ENCODE measurements around the gene SLC23A1.

DNA sequence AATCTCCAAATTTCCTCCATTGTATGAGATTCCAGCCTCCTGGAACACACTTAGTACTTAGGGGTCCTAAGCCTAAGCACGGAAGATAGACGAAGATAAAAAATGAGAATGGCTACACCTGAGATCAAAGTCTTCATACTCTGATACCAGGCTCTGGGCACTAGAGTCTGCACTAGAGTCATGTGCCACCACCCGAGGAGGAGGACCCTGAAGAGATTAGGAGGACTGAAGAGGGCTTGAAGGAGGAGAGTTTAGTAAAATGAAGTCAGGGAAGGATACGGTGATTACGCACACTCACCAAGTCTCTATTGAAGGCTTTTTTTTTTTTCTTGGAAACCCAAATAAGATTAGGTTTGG lies 21.4 kb upstream of the SLC23A1 start:
- TF ChIP-seq, protein P1, sequence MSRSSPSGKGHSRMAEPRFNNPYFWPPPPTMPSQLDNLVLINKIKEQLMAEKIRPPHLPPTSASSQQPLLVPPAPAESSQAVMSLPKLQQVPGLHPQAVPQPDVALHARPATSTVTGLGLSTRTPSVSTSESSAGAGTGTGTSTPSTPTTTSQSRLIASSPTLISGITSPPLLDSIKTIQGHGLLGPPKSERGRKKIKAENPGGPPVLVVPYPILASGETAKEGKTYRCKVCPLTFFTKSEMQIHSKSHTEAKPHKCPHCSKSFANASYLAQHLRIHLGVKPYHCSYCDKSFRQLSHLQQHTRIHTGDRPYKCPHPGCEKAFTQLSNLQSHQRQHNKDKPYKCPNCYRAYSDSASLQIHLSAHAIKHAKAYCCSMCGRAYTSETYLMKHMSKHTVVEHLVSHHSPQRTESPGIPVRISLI (CRISPR knock-in tag; IDR thresholded peaks at IDR 0.05; ENCODE audit: borderline replicate concordance), result no peak
- TF ChIP-seq EP300 (IDR thresholded peaks at IDR 0.05; ENCODE audit: low read depth in 2 of 2, low read length in 2 of 2), result no peak
- TF ChIP-seq EP300 (CRISPR knock-in tag; IDR thresholded peaks at IDR 0.05; ENCODE audit: borderline replicate concordance), result no peak
- TF ChIP-seq ZNF274 (CRISPR knock-in tag; IDR thresholded peaks at IDR 0.05), result no peak
- TF ChIP-seq JUND (CRISPR knock-in tag; IDR thresholded peaks at IDR 0.05), result no peak
- no peak for TF ChIP-seq CBFB (CRISPR knock-in tag; IDR thresholded peaks at IDR 0.05)
- no peak for TF ChIP-seq CBX5 (CRISPR knock-in tag; IDR thresholded peaks at IDR 0.05; ENCODE audit: borderline replicate concordance)
- TF ChIP-seq, protein P2, sequence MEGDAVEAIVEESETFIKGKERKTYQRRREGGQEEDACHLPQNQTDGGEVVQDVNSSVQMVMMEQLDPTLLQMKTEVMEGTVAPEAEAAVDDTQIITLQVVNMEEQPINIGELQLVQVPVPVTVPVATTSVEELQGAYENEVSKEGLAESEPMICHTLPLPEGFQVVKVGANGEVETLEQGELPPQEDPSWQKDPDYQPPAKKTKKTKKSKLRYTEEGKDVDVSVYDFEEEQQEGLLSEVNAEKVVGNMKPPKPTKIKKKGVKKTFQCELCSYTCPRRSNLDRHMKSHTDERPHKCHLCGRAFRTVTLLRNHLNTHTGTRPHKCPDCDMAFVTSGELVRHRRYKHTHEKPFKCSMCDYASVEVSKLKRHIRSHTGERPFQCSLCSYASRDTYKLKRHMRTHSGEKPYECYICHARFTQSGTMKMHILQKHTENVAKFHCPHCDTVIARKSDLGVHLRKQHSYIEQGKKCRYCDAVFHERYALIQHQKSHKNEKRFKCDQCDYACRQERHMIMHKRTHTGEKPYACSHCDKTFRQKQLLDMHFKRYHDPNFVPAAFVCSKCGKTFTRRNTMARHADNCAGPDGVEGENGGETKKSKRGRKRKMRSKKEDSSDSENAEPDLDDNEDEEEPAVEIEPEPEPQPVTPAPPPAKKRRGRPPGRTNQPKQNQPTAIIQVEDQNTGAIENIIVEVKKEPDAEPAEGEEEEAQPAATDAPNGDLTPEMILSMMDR (CRISPR knock-in tag; IDR thresholded peaks at IDR 0.05), result no peak
- TF ChIP-seq, protein P3, sequence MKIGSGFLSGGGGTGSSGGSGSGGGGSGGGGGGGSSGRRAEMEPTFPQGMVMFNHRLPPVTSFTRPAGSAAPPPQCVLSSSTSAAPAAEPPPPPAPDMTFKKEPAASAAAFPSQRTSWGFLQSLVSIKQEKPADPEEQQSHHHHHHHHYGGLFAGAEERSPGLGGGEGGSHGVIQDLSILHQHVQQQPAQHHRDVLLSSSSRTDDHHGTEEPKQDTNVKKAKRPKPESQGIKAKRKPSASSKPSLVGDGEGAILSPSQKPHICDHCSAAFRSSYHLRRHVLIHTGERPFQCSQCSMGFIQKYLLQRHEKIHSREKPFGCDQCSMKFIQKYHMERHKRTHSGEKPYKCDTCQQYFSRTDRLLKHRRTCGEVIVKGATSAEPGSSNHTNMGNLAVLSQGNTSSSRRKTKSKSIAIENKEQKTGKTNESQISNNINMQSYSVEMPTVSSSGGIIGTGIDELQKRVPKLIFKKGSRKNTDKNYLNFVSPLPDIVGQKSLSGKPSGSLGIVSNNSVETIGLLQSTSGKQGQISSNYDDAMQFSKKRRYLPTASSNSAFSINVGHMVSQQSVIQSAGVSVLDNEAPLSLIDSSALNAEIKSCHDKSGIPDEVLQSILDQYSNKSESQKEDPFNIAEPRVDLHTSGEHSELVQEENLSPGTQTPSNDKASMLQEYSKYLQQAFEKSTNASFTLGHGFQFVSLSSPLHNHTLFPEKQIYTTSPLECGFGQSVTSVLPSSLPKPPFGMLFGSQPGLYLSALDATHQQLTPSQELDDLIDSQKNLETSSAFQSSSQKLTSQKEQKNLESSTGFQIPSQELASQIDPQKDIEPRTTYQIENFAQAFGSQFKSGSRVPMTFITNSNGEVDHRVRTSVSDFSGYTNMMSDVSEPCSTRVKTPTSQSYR (CRISPR knock-in tag; IDR thresholded peaks at IDR 0.05; ENCODE audit: borderline replicate concordance), result no peak
- TF ChIP-seq ZKSCAN5 (CRISPR knock-in tag; IDR thresholded peaks at IDR 0.05), result no peak
- TF ChIP-seq ZFP1 (CRISPR knock-in tag; IDR thresholded peaks at IDR 0.05), result no peak
- TF ChIP-seq, protein P4, sequence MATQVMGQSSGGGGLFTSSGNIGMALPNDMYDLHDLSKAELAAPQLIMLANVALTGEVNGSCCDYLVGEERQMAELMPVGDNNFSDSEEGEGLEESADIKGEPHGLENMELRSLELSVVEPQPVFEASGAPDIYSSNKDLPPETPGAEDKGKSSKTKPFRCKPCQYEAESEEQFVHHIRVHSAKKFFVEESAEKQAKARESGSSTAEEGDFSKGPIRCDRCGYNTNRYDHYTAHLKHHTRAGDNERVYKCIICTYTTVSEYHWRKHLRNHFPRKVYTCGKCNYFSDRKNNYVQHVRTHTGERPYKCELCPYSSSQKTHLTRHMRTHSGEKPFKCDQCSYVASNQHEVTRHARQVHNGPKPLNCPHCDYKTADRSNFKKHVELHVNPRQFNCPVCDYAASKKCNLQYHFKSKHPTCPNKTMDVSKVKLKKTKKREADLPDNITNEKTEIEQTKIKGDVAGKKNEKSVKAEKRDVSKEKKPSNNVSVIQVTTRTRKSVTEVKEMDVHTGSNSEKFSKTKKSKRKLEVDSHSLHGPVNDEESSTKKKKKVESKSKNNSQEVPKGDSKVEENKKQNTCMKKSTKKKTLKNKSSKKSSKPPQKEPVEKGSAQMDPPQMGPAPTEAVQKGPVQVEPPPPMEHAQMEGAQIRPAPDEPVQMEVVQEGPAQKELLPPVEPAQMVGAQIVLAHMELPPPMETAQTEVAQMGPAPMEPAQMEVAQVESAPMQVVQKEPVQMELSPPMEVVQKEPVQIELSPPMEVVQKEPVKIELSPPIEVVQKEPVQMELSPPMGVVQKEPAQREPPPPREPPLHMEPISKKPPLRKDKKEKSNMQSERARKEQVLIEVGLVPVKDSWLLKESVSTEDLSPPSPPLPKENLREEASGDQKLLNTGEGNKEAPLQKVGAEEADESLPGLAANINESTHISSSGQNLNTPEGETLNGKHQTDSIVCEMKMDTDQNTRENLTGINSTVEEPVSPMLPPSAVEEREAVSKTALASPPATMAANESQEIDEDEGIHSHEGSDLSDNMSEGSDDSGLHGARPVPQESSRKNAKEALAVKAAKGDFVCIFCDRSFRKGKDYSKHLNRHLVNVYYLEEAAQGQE (IDR thresholded peaks at IDR 0.05; ENCODE audit: borderline replicate concordance in 1 of 2, low read depth in 1 of 2, low read length in 2 of 2), result no peak
- TF ChIP-seq, protein P5, sequence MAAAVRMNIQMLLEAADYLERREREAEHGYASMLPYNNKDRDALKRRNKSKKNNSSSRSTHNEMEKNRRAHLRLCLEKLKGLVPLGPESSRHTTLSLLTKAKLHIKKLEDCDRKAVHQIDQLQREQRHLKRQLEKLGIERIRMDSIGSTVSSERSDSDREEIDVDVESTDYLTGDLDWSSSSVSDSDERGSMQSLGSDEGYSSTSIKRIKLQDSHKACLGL (CRISPR knock-in tag; IDR thresholded peaks at IDR 0.05), result no peak

All from HepG2 (cell line).